ENCODE measurements around the gene PLCH2.

The PLCH2 gene

GRCh38 chr1:2460996-2461751 lies 14.9 kb upstream of the PLCH2 start:
- Histone ChIP-seq H3K36me3 (ENCODE audit: control insufficient read depth, insufficient read depth, low read length) (no peaks in the 10 kb centered on the region), H3K27me3 (replicated peaks; ENCODE audit: control insufficient read depth, insufficient read depth, low read length) (peaks cover 1% of the 10 kb centered on the region; the same call in 1 of the 2 replicates), H3K4me3 (replicated peaks; ENCODE audit: low read depth, low read length) (no peak overlapping the region)
- TF ChIP-seq, protein P1, sequence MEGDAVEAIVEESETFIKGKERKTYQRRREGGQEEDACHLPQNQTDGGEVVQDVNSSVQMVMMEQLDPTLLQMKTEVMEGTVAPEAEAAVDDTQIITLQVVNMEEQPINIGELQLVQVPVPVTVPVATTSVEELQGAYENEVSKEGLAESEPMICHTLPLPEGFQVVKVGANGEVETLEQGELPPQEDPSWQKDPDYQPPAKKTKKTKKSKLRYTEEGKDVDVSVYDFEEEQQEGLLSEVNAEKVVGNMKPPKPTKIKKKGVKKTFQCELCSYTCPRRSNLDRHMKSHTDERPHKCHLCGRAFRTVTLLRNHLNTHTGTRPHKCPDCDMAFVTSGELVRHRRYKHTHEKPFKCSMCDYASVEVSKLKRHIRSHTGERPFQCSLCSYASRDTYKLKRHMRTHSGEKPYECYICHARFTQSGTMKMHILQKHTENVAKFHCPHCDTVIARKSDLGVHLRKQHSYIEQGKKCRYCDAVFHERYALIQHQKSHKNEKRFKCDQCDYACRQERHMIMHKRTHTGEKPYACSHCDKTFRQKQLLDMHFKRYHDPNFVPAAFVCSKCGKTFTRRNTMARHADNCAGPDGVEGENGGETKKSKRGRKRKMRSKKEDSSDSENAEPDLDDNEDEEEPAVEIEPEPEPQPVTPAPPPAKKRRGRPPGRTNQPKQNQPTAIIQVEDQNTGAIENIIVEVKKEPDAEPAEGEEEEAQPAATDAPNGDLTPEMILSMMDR (IDR thresholded peaks at IDR 0.05; ENCODE audit: insufficient read depth, low read length, poor library complexity, severe bottlenecking), result no peak
- DNase-seq (ENCODE audit: extremely low read depth, insufficient read length), result no peak

GRCh38 chr1:2462819-2463218 lies 13.3 kb upstream of the PLCH2 start:
- no peak overlapping the region for H3K4me3 ChIP-seq (replicated peaks; ENCODE audit: low read depth, low read length)
- no peaks in the 10 kb centered on the region for H3K36me3 ChIP-seq (ENCODE audit: control insufficient read depth, insufficient read depth, low read length)
- TF ChIP-seq, protein P1 (IDR thresholded peaks at IDR 0.05; ENCODE audit: insufficient read depth, low read length, poor library complexity, severe bottlenecking), result no peak
- no peak for DNase-seq (ENCODE audit: extremely low read depth, insufficient read length)
- peaks cover 1% of the 10 kb centered on the region; the same call in 1 of the 2 replicates for H3K27me3 ChIP-seq (replicated peaks; ENCODE audit: control insufficient read depth, insufficient read depth, low read length)

DNA sequence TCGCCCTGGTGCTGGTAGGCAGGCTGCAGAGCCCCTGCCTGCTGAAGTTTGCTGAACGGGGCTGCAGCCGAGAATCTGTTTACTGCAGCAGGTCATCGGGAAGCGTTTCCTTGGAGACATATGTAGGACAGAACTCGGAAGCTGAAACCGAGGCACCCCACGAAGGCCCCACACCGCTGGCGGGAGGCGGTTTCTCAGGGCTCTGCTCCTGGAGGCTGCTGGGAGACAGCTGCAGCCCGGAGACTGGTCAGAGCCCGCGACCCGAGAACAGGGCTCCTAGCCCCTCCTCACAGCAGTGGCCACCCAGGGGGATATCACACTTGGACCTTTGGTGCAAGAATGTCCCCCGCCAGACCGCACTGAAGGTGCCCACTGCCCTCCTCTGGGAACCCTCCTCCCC lies 12.7 kb upstream of the PLCH2 start:
- H3K4me3 ChIP-seq (replicated peaks; ENCODE audit: low read depth, low read length), result no peak overlapping the region
- 0 out of 2 replicates have a peak, but pooled peaks cover 1% of the 10 kb centered on the region for H3K27me3 ChIP-seq (replicated peaks; ENCODE audit: control insufficient read depth, insufficient read depth, low read length)
- DNase-seq (ENCODE audit: extremely low read depth, insufficient read length), result no peak
- no peaks in the 10 kb centered on the region for H3K36me3 ChIP-seq (ENCODE audit: control insufficient read depth, insufficient read depth, low read length)
- TF ChIP-seq, protein P1 (IDR thresholded peaks at IDR 0.05; ENCODE audit: insufficient read depth, low read length, poor library complexity, severe bottlenecking), result no peak

GRCh38 chr1:2465371-2466269 lies 10.5 kb upstream of the PLCH2 start:
- TF ChIP-seq, protein P1 (IDR thresholded peaks at IDR 0.05; ENCODE audit: insufficient read depth, low read length, poor library complexity, severe bottlenecking), result no peak
- Histone ChIP-seq H3K4me3 (replicated peaks; ENCODE audit: low read depth, low read length) (no peak overlapping the region), H3K27me3 (replicated peaks; ENCODE audit: control insufficient read depth, insufficient read depth, low read length) (peaks cover 1% of the 10 kb centered on the region; the same call in 1 of the 2 replicates), H3K36me3 (ENCODE audit: control insufficient read depth, insufficient read depth, low read length) (no peaks in the 10 kb centered on the region)
- no peak for DNase-seq (ENCODE audit: extremely low read depth, insufficient read length)

DNA sequence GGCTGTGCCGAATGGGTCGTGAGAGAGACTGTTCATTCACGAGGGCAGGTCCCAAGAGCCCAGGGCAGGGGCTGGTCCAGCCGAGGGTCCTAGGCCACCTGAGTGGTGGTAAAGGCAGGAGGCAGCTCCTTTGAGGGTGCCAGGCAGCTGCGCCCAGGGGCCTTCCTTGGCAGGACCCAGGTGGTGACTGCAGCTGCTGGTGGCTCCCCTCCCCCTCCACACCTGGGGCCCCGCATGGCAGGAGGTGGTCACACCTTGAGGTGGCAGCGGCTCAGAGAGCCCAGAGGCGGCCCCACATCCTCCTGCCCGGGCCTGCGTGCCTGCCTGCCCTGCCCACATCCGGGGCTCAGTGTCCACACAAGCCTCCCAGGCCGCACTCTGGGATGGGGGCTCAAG lies 9.8 kb upstream of the PLCH2 start:
- H3K4me3 ChIP-seq (replicated peaks; ENCODE audit: low read depth, low read length), result no peak overlapping the region
- H3K27me3 ChIP-seq (replicated peaks; ENCODE audit: control insufficient read depth, insufficient read depth, low read length), result peaks cover 1% of the 10 kb centered on the region; the same call in 1 of the 2 replicates
- TF ChIP-seq, protein P1 (IDR thresholded peaks at IDR 0.05; ENCODE audit: insufficient read depth, low read length, poor library complexity, severe bottlenecking), result no peak
- H3K36me3 ChIP-seq (ENCODE audit: control insufficient read depth, insufficient read depth, low read length), result no peaks in the 10 kb centered on the region
- no peak for DNase-seq (ENCODE audit: extremely low read depth, insufficient read length)
